Hindlimb muscle (tissue), 1 donor: ENCODE measurements around the gene COX8A. TPM values are rescaled to one million over a fixed set of nuclear protein-coding genes. Genes with fewer than 3 reads are reported as not detected.

Experiments
- DNase-seq: peaks from one replicate; pipeline ENCODE4 v3.0.0-alpha.2; 2013
- polyA plus RNA-seq: library from polyadenylated mRNA; unstranded; fragments of 120-200 nt; gene quantifications from one replicate; pipeline ENCODE4 v1.2.1, GENCODE V29; 2013; ENCODE audit not compliant: insufficient read length

The COX8A gene
- polyA plus RNA-seq, 1 donor = 261 TPM

DNA sequence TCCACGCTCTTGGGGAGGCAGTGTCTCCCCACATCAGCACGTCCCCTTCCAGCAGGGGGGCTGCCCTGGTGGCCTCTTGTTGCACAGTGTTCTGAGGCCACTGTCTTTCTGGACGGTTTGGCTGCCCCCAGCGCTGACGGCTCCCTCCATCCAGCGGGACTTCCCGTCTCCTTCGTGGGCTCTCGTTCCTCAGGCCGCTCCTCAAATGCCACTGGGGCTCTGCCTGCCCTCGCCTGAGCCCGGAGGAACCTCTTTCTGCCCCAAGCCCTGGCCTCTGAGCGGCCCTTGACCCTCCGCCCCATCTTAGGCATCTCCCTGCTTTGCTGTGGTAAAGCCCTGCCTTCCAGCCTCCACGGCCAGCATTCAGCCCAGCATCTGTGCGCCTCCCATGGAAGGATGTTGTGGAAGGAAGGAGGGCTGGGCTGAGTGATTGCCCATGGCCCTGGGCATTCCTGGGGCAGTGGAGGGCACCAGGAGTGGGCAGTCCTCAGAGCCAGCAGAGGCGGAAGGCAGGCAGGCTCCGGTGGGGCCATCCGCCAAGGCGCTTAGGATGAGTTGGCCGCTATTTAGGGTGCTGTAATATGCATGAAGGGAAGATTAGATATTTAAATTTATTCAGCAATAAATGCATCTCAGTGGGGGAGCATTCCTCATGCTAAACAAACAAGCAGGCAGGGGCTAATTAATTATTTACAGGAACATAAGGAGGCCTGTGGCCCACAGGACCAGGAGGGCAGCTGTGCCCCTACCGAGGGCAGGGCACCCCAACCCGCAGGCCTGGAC, 29.6 kb downstream of the COX8A start:
- no peak for DNase-seq

DNA sequence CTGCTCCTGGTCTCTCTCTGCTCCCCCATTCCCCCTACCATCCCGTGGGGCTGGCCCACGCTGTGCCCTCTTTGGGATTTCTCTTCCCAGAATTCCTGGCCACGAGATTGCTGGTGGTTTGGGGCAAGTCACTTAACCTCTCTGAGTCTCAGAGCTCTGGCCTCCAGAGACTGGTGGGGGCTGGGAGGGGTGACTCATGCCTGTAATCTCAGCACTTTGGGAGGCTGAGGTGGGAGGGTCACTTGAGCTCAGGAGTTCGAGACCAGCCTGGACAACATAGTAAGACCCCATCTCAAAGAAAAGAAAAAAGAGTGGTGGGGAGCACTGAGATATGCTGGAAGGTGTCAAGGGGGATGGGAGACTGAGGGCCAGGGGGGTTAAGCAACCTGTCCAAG, 30.2 kb downstream of the COX8A start:
- DNase-seq = no peak

DNA sequence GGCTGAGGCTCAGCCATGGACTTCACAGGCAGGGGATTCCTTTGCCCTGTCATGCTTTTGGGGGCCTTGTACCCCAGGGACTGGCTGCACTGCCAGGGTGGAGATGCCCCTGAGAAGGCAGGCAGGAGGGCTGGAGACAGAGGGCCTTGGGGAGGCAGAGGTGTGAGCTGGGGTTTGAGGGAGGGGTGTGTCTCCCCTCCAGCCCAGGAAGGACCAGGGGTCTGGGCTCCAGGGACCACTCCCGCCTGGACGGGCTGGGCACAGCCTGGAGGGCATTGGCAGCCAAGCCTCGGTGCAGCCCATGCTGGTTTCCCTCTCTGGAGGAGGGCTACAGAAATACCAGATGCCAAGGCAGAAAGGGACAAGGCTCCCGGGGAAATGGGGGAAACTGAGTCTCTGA, 31.3 kb downstream of the COX8A start:
- DNase-seq = no peak

DNA sequence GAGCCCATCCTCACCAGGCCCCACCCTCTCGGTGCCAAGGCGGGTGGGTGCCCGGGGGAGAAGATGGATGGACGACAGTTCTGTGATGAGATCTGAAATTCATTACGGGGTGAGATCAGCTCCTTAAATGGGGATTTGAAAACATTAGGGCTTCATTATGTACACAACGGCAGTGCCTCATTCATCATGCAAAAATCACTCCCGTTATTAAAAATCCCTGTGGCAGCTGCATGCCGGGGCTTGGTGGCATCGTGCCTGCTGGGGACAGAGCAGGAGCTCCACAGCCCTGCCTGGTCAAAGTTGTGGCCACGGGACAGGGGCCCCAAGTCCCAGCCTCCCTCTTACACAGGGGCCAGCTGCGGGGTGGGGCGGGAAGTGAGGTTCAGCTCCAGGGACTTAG, 32.0 kb downstream of the COX8A start:
- DNase-seq = no peak

- no peak for DNase-seq
These were observed 32.8 kb downstream of the COX8A start for GRCh38 chr11:64007160-64007628.

DNA sequence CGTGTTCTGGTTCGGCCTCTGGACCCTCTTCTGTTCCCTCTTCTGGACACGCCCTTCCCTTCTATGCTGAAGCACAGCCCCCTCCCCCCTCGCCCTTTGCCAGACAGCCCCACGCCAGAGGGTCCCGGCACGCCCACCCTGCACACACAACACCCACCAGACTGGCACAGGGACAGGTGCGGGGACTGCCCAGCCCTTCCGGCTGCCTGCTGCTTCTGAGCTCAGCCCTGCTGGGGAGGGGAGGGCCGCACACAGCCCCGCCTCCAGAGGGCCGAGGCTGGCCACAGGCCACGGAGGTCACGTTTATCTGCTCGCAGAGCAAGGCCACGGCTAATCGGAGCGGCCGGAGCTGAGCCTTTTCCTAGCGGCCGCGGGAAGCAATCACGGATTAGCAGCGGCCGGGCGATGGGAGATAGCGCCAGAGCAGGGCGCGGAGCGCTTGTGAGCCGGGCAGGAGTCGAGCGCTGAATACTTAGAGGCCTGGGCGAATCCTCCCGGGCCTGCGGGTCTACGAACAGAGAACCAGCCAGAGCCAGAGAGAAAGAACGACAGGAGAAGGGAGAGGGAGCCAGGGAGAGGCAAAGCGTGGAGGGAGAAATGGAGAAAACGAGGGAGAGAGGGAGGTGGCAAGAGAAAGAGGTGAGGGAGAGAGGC, 33.3 kb downstream of the COX8A start:
- DNase-seq = peak; percentile 65

- no peak for DNase-seq
These were observed 34.0 kb downstream of the COX8A start for GRCh38 chr11:64008283-64008913.

DNA sequence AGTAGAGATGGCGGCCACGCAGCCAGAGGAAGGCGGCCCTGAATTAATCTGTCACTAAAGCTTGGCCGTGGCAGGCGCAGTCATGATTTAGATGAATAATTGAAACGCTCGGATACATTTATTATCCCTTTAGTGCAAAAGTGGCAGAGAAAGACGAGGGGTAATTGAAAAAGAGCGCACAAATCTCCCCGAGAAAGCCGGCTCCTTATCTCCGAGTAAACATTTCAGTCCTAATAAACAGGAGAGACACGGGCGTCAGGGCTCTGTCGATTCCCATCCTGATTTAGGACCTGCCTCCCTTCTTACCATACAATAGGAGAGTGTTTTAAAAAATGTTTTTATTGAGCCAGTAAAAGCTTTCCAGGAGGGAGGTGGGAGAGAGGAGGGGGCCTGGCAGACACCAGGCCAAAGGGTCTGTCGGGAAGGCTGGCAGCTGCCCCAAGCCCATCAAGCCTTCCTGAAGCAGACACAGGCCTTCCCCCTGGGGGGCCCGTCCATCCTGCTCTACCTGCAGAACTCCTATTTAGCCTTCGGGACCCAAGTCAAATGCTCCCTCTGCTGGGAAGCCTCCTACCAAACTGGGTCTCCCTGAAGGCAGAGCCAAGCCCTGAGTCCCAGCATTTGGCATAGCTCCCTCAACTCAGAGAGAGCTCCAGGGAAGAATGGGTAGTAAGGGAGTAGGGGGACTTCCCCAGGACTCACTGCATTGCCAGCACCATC, 34.7 kb downstream of the COX8A start:
- no peak for DNase-seq

- no peak for DNase-seq
These were observed 35.3 kb downstream of the COX8A start for GRCh38 chr11:64009710-64010109.

- DNase-seq = no peak
These were observed 36.4 kb downstream of the COX8A start for GRCh38 chr11:64010783-64011182.

GRCh38 chr11:64011371-64011770, 37.0 kb downstream of the COX8A start:
- no peak for DNase-seq

- no peak for DNase-seq
These were observed 38.9 kb downstream of the COX8A start for GRCh38 chr11:64013141-64013896.

DNA sequence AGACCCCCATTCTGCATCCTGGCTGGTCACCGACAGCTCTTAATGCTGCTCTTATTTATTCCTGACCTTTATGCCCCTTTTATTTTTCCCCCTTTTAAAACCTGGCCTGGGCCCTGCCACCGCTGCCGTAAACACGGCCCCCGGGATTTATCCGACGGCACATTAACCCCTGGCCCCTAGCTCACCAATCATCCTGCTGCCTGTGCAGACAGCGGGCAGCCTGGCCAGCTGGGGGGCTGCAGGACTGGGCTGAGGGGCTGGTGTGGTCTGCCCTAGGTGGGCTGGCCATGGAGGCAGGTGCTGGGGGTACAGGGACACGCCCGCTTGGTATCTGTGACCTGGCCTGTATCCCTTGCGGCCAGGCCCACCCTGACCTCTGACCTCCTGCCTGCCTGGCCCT, 39.9 kb downstream of the COX8A start:
- no peak for DNase-seq

GRCh38 chr11:64015510-64015909, 41.1 kb downstream of the COX8A start:
- DNase-seq = no peak

DNA sequence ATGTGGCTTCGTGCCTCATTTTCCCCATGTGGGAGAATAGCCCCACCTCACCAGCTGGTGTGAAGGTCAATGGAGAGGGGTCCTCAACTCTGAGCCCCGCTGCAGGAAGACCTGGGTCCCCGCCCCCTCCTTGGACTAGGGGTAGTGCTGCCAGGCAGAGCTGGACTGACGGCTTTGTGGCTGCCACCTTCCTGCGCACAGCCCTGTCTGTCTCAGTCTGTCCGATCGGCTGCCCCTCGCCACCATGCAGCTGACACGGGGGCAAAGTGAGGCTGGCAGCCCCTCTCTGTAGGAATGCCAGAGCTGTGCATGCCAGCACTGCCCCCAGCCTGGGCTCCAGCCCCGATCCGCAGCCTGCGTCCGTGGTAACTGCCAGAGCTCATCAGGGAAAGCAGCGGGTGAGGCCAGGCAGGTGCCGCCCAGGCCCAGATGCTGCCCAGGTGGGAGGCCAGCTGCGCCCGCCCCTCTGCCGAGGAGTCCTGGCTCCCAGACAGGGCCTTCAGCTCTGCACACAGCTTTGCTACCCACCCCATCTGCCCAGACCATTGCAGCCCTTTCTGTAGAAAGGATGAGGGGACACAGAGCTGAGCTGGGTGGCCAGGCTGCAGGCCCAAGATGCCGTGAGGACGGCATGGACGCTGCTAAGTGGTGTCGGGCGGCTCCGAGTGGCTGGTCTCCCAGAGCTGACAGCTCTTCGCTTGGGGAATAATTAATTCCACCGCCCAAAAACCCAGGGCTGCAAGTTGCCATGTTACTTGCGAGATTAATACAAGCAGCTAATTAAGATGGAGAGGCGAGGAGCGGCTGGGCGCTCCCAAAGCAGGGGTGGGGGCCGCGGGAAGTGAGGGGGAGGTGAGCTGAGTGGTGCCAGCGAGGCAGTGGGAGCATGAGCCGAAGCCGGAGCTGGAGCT, 41.8 kb downstream of the COX8A start:
- no peak for DNase-seq

- no peak for DNase-seq
These were observed 43.5 kb downstream of the COX8A start for GRCh38 chr11:64017945-64018224.

- DNase-seq = no peak
These were observed 43.9 kb downstream of the COX8A start for GRCh38 chr11:64018310-64018709.

DNA sequence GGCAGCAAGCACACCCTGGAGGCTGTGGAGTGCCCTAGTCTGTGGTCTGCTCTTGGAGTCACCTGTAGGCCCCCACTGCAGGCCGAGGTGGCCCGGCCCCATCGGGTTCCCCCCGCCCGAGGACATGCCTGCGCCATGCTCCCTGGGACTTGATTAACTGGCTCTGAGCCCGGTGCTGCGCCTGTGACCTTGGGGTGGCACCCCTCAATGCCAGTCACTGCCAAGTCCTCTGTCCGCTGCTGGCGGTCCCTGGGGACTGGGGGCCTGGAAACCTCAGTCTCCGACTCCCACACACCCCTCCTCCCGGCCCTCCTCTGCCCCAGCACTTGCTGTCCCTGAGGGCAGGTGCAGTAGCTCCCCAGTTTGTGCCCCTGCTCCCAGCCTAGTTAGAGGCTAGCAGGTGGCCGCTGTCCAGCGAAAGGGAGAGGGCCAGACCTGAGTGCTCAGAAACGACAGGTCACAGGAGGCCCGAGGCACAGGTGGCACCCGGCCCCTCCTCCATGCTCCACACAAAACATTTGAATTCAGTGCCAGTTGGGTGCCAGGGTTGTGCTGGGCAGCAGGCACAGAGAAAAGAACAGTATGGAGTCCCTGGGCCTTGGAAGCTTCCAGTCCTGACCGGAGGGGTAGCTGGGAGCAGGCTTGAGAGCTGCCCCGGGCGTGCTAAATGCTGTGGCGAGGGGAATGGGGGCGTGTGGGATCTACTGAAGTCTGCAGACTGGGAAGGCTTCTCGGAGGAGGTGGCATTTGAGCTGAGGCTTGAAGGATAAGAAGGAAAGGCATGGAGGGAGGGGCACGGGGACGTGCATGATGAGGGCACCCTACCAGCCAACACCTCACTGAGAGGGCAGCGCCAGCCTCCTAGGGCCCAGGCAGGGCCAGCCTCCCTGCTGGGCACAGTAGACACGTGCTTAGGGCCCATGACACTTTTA, 45.0 kb downstream of the COX8A start:
- no peak for DNase-seq

DNA sequence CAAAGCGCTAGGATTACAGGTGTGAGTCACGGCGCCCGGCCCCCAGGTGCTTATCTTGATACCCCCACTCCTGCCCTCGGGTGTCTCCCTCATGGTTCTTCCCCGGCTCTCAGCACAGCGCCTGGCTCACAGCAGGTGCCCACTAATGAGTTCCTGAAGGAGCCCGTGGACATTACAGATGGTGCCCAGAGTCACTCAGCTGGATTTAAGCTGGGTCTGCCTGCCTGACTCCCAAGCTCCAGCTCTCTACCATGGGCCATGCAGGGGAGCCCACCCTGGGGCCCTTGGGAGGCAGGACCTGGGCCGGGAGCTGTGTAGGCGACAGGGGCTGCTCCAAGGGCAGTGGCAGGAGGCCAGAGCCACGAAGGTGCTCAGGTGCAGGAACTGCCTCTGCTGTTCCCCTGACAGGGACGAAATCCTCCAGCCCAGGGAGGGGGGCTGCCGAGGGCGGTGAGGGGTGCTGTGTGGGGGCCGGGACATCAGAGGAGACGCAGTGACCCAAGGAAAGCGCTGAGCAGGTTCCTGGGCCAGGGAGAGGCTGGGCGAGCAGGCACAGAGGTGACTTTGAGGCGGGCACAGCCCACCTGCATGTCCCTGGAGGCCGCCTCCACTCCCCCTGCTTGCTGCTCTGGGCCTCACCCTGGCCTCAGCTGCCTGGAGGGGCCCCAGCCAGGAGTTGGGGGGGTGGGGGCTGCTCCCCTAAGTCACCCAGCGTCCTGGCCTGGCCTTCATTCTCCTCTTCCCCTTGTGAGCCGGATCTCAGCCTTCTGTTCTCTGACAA, 46.7 kb downstream of the COX8A start:
- DNase-seq = no peak

DNA sequence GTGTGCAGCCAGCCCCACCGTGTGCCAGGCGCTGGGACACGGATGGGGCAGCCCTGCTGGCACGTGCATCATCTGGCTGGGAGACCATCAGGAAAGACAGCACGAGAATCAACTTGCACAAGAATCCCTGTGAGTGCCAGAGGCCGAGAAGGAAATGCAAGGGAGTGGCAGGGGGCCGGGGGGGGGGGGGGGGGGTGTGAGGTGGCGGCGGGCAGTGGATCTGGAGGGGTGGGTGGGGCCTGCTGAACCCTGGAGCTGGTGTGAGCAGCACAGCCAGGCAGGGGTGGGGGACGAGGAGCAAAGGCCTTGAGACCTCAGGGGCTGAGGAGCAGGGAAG, 47.3 kb downstream of the COX8A start:
- DNase-seq = no peak
